SU-DHL-6 (cell line): ENCODE data around the gene DPP10.
"Not testable (repeated sequence)": the region's sequence is repeated elsewhere in the genome, so short reads cannot be mapped to it uniquely, and the experiment has no call there.

Source experiments
- CTCF ChIP-seq: fragments of 200-600 bp; sonication (generic); IDR thresholded peaks from one replicate; pipeline ENCODE4 v1.5.1; 2017; ENCODE audit warnings: antibody characterized with exemption, mild to moderate bottlenecking, low read length, moderate library complexity; ENCODE audit not compliant: insufficient read depth, poor library complexity, severe bottlenecking
- EZH2phosphoT487 ChIP-seq: fragments of 200-600 bp; sonication (generic), shearing (Covaris generic); conservative IDR thresholded peaks from 2 replicates; pipeline ENCODE4 v1.6.1; 2018; ENCODE audit warnings: mild to moderate bottlenecking, antibody characterized with exemption, low read length, moderate library complexity, mixed read lengths

GRCh38 chr2:114522612-114523011, 80.2 kb downstream of the DPP10 start:
- not testable (repeated sequence) for TF ChIP-seq CTCF, EZH2phosphoT487
